ENCODE data around the gene NPHP1.
"Not testable (repeated sequence)": the region's sequence is repeated elsewhere in the genome, so short reads cannot be mapped to it uniquely, and the experiment has no call there.

DNA sequence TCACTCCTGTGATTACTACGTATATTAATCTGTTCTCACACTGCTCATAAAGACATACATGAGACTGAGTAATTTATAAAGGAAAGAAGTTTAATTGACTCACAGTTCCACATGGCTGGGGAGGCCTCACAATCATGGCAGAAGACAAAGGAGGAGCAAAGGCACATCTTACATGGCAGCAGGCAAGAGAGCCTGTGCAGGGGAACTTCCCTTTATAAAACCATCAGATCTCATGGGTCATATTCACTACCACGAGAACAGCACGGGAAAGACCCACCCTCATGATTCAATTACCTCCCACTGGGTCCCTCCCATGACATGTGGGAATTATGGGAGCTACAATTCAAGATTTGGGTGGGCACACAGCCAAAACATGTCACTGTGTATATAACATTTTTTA lies 8.7 kb upstream of the NPHP1 start:
- TF ChIP-seq EZH2 (IDR thresholded peaks at IDR 0.05); POLR2AphosphoS5 (IDR thresholded peaks at IDR 0.05; ENCODE audit: borderline replicate concordance, low read depth, low read length); FOXP2 (optimal IDR thresholded peaks at IDR 0.05; ENCODE audit: control extremely low read depth, extremely low read length, insufficient read depth): not testable (repeated sequence)

All from SK-N-MC (cell line).